ENCODE measurements around the gene TOP3B.

The TOP3B gene

GRCh38 chr22:21961886-21962654, 20.5 kb downstream of the TOP3B start:
- DNase-seq: no peak

- no peak for DNase-seq
Observed at GRCh38 chr22:21961127-21961867, 21.3 kb downstream of the TOP3B start.

- no peak for DNase-seq
Observed at GRCh38 chr22:21960200-21961126, 22.1 kb downstream of the TOP3B start.

- DNase-seq: no peak
Observed at GRCh38 chr22:21959274-21960074, 23.1 kb downstream of the TOP3B start.

- DNase-seq: no peak
Observed at GRCh38 chr22:21958360-21959273, 24.0 kb downstream of the TOP3B start.

- peak; percentile 53 to 83 for DNase-seq
Observed at GRCh38 chr22:21952586-21953571, 29.7 kb downstream of the TOP3B start, which contains the start of gene PPM1F. Gene PPM1F, minus strand, starts transcription at chr22:21952848. Its CDS starts 6,800 bp downstream, at chr22:21946048.

GRCh38 chr22:21951931-21952465, 30.6 kb downstream of the TOP3B start:
- peak in 1 of 2 experiments; percentile 45 for DNase-seq

- DNase-seq: no peak
Observed at GRCh38 chr22:21951062-21951461, 31.5 kb downstream of the TOP3B start.

- DNase-seq: no peak
Observed at GRCh38 chr22:21949948-21950347, 32.6 kb downstream of the TOP3B start.

GRCh38 chr22:21949569-21949918, 33.0 kb downstream of the TOP3B start:
- DNase-seq: no peak

- no peak for DNase-seq
Observed at GRCh38 chr22:21948824-21949568, 33.6 kb downstream of the TOP3B start.

- DNase-seq: no peak
Observed at GRCh38 chr22:21948390-21948789, 34.2 kb downstream of the TOP3B start.

GRCh38 chr22:21947040-21948014, 35.3 kb downstream of the TOP3B start:
- no peak for DNase-seq

- DNase-seq: no peak
Observed at GRCh38 chr22:21946262-21946925, 36.2 kb downstream of the TOP3B start.

GRCh38 chr22:21945453-21946261, 36.9 kb downstream of the TOP3B start:
- no peak for DNase-seq

- no peak for DNase-seq
Observed at GRCh38 chr22:21944871-21945270, 37.7 kb downstream of the TOP3B start.
